Body of pancreas (tissue), 4 donors: ENCODE measurements around the gene C5orf63. TPM values are rescaled to one million over a fixed set of nuclear protein-coding genes. Genes with fewer than 3 reads are reported as not detected.

Source experiments
- ATAC-seq: fragments of 150-250 bp; one replicate; pipeline ENCODE4 v1.9.1; 2016
- DNase-seq, 4 donors: peaks; one replicate each; pipeline ENCODE4 v3.0.0-alpha.2; 2019
- H3K27ac ChIP-seq, 4 donors: fragments of 200-600 bp; sonication (generic); 1 replicate in 3 of 4; 2 replicates in 1 of 4; pipeline versions ENCODE4 v1.5.1 to v1.6.1; 2016 to 2019; ENCODE audit warnings: mild to moderate bottlenecking in 1 of 4, mixed read lengths in 1 of 4, moderate library complexity in 1 of 4
- H3K27me3 ChIP-seq, 2 donors: fragments of 200-600 bp; sonication (generic); one replicate each; pipeline ENCODE4 v1.6.0; 2016; ENCODE audit warnings: mild to moderate bottlenecking in 1 of 2
- H3K36me3 ChIP-seq, 2 donors: fragments of 200-600 bp; sonication (generic); replicated peaks in 1 of 2; 2 replicates each; pipeline ENCODE4 v1.5.1; 2016; ENCODE audit warnings: low read depth in 2 of 2; ENCODE audit not compliant: insufficient read depth in 1 of 2
- H3K4me1 ChIP-seq: fragments of 200-600 bp; sonication (generic); one replicate; pipeline ENCODE4 v1.6.0; 2016
- H3K4me3 ChIP-seq, 2 donors: fragments of 200-600 bp; sonication (generic); 1 replicate in 1 of 2; 2 replicates in 1 of 2; pipeline ENCODE4 v1.5.1; 2016 to 2019
- H3K9me3 ChIP-seq, 3 donors: fragments of 200-600 bp; sonication (generic); 1 replicate in 2 of 3; 2 replicates in 1 of 3; pipeline ENCODE4 v1.5.1; 2016
- CTCF ChIP-seq, 7 experiments: fragments of 450-650 bp in 4 of 7; fragments of 200-600 bp in 3 of 7; sonication (generic) in 3 of 7; IDR thresholded peaks; one replicate each; pipeline ENCODE4 v1.5.1; 2016 to 2019; ENCODE audit warnings: antibody characterized with exemption in 7 of 7
- POLR2A ChIP-seq, 3 donors: fragments of 450-650 bp; IDR thresholded peaks; one replicate each; pipeline ENCODE4 v1.6.1; 2016; ENCODE audit warnings: antibody characterized with exemption in 3 of 3, mild to moderate bottlenecking in 2 of 3
- WGBS, 2 donors: methylation state at CpG; one replicate each; pipeline ENCODE4 v1.1.5; 2017; 5-methylcytosine and 5-hydroxymethylcytosine counted together
- intact Hi-C: fragments of 100-400 bp; cut with DNase I; formaldehyde crosslinking; loops from one replicate; pipeline ENCODE4 v1.15.1; 2023
- total RNA-seq, 2 donors: library from RNA; depleted of rRNA; stranded (reverse); fragments of >200 nt; gene quantifications; one replicate each; pipeline ENCODE4 v1.1.0, GENCODE V29; 2016

C5orf63 gene
- total RNA-seq, 2 donors from 2014 or later: 0.99 to 3.9 TPM

GRCh38 chr5:127003798-127004495 lies 69.4 kb downstream of the C5orf63 start:
- Histone ChIP-seq H3K27me3 (no peaks in the 10 kb centered on the region), H3K9me3 (no peaks in the 10 kb centered on the region), H3K4me3 (no peak overlapping the region), H3K27ac (peak overlapping the region in 3 of 4 donors; percentile 61 to 67 (median 65)), H3K4me1 (peaks cover 16% of the 10 kb centered on the region), H3K36me3 (no peaks in the 10 kb centered on the region)
- peak; percentile 93 for ATAC-seq
- intact Hi-C loops: no loop called here
- DNase-seq: peak in 3 of 4 donors; percentile 32 to 41 (median 39)
- WGBS, 2 donors: 34 to 35% methylated on average over 7 of the region's 7 CpGs
- TF ChIP-seq POLR2A (IDR thresholded peaks at IDR 0.05) (no peak), CTCF (IDR thresholded peaks at IDR 0.05) (no peak)

- H3K27me3 ChIP-seq: no peaks in the 10 kb centered on the region
- H3K27ac ChIP-seq: peak overlapping the region in 3 of 4 donors; percentile 13 to 54 (median 49)
- peaks cover 24% of the 10 kb centered on the region for H3K4me1 ChIP-seq
- peak; percentile 25 for ATAC-seq
- H3K36me3 ChIP-seq: no peaks in the 10 kb centered on the region
- no peaks in the 10 kb centered on the region for H3K9me3 ChIP-seq
- DNase-seq: no peak
- 34 to 40% methylated on average over 3 of the region's 3 CpGs for WGBS, 2 donors
- TF ChIP-seq POLR2A (IDR thresholded peaks at IDR 0.05): no peak
- no peak for TF ChIP-seq CTCF (IDR thresholded peaks at IDR 0.05)
- intact Hi-C loops: no loop called here
- H3K4me3 ChIP-seq: no peak overlapping the region
Observed at GRCh38 chr5:127002390-127002789, 70.9 kb downstream of the C5orf63 start.

GRCh38 chr5:127001621-127002296 lies 71.5 kb downstream of the C5orf63 start:
- Histone ChIP-seq H3K27ac (peak overlapping the region in 2 of 4 donors; percentile 49 to 54), H3K27me3 (no peaks in the 10 kb centered on the region), H3K9me3 (no peaks in the 10 kb centered on the region), H3K4me3 (no peak overlapping the region), H3K36me3 (no peaks in the 10 kb centered on the region), H3K4me1 (peaks cover 24% of the 10 kb centered on the region)
- DNase-seq: no peak
- peak; percentile 7 for ATAC-seq
- 61% methylated on average over 4 of the region's 4 CpGs for WGBS, 2 donors
- TF ChIP-seq POLR2A (IDR thresholded peaks at IDR 0.05): no peak
- no peak for TF ChIP-seq CTCF (IDR thresholded peaks at IDR 0.05)
- intact Hi-C loops: no loop called here

Other genes with a start within 250 kb of the C5orf63 start
- gene MARCHF3, start 42.9 kb downstream of the C5orf63 start, total RNA-seq: 1 to 10 TPM; 2.1 to 8.2 TPM
- under 1 TPM in 1 of 2 donors, not detected in 1; under 0.01 TPM for gene MEGF10, start 217.3 kb upstream of the C5orf63 start, total RNA-seq